Karpas-422 (cell line): ENCODE results near the gene ATP2C1. TPM values are rescaled to one million over a fixed set of nuclear protein-coding genes. Genes with fewer than 3 reads are reported as not detected.
"Not testable (repeated sequence)": the region's sequence is repeated elsewhere in the genome, so short reads cannot be mapped to it uniquely, and the experiment has no call there.

Experiments
- DNase-seq: peaks from one replicate; pipeline ENCODE4 v3.0.0-alpha.2; 2015
- H2AFZ ChIP-seq: fragments of 200-600 bp; sonication (generic); 2 replicates; pipeline ENCODE4 v1.6.1; 2014; ENCODE audit warnings: antibody characterized with exemption, low read length, mixed read lengths
- H3K27ac ChIP-seq: fragments of 200-600 bp; sonication (generic); 2 replicates; pipeline ENCODE4 v1.5.1; 2014; ENCODE audit warnings: mild to moderate bottlenecking, low read length, moderate library complexity
- H3K27me3 ChIP-seq: fragments of 200-600 bp; sonication (generic); 2 replicates; pipeline ENCODE4 v1.6.1; 2014; ENCODE audit warnings: low read length, mixed read lengths
- H3K36me3 ChIP-seq: fragments of 200-600 bp; sonication (generic); 2 replicates; pipeline ENCODE4 v1.6.1; 2014; ENCODE audit warnings: low read length, mixed read lengths; ENCODE audit not compliant: insufficient read depth
- H3K4me1 ChIP-seq: fragments of 200-600 bp; sonication (generic); 2 replicates; pipeline ENCODE4 v1.6.1; 2014; ENCODE audit warnings: mild to moderate bottlenecking, low read length, mixed read lengths
- H3K4me2 ChIP-seq: fragments of 200-600 bp; sonication (generic); 2 replicates; pipeline ENCODE4 v1.6.1; 2014; ENCODE audit warnings: low read length, low read depth, mild to moderate bottlenecking; ENCODE audit not compliant: poor library complexity, severe bottlenecking
- H3K4me3 ChIP-seq: fragments of 200-600 bp; sonication (generic); 2 replicates; pipeline ENCODE4 v1.5.1; 2014; ENCODE audit warnings: mild to moderate bottlenecking, antibody characterized with exemption, low read length, mixed read lengths
- H3K79me2 ChIP-seq: fragments of 200-600 bp; sonication (generic); 2 replicates; pipeline ENCODE4 v1.6.1; 2014; ENCODE audit warnings: mild to moderate bottlenecking, low read length, mixed read lengths
- H3K9ac ChIP-seq: fragments of 200-600 bp; sonication (generic); 2 replicates; pipeline ENCODE4 v1.6.0; 2014; ENCODE audit warnings: low read length
- H3K9me2 ChIP-seq: fragments of 200-600 bp; sonication (generic), shearing (Covaris generic); replicated peaks from 2 replicates; pipeline ENCODE4 v1.6.0; 2014; ENCODE audit warnings: mild to moderate bottlenecking, low read length, moderate library complexity; ENCODE audit not compliant: insufficient read depth
- H3K9me3 ChIP-seq: fragments of 300-700, 200-600 bp; sonication (generic); 2 replicates; pipeline ENCODE4 v1.6.1; 2014; ENCODE audit warnings: low read length, mixed read lengths
- H4K20me1 ChIP-seq: fragments of 200-600 bp; sonication (generic); 2 replicates; pipeline ENCODE4 v1.6.1; 2014; ENCODE audit warnings: mild to moderate bottlenecking, antibody characterized with exemption, low read length, low read depth; ENCODE audit not compliant: insufficient read depth
- total RNA-seq: library from RNA; depleted of rRNA; stranded (reverse); fragments of >200 nt; shearing (Covaris generic); gene quantifications from 2 replicates; pipeline ENCODE4 v1.2.3, GENCODE V29; 2014; ENCODE audit warnings: low replicate concordance

ATP2C1 gene
- total RNA-seq, 1 experiment from 2014 or later = 179 TPM

DNA sequence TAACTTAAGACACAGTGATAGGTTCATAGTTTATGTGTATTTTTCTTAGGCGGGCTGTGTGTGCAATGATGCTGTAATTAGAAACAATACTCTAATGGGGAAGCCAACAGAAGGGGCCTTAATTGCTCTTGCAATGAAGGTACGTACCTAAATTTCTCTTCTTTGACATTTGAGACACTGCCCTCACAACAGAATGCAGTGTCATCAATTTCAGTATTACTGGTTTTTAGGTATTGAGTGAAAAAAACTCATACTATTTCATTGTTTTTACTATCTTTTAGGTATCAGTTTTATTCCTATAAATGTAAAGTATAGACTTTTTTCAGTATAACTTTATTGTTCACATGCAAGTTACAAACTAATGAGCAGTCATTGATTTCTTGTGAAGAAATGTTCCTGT lies 73.4 kb downstream of the ATP2C1 start:
- Histone ChIP-seq H3K27ac (no peak overlapping the region), H3K4me1 (no peaks in the 10 kb centered on the region), H3K36me3 (peaks cover 88% of the 10 kb centered on the region), H2AFZ (no peak overlapping the region), H4K20me1 (no peaks in the 10 kb centered on the region), H3K79me2 (peaks cover 53% of the 10 kb centered on the region), H3K9ac (no peak overlapping the region), H3K4me2 (no peak overlapping the region), H3K9me2 (no peaks in the 10 kb centered on the region), H3K27me3 (no peaks in the 10 kb centered on the region), H3K9me3 (no peaks in the 10 kb centered on the region), H3K4me3 (no peak overlapping the region)
- DNase-seq = no peak

DNA sequence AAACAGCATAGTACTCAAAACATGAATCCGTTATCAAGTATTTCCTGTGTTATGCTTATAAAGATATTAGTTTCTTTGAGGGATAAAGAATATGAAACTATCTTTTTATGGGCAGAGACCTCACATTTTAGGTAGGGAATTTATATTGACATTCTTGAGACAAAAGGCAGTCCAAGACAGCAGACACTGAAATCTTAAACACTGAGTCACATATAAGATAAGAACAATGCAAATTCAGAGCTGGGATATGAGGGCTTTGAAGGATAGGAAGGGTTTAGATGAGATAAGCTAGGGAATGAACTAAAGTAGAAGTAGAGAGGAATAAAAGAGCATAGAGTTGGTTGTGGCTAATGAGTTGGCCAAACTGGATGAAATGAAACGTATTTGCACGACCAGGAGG lies 74.3 kb downstream of the ATP2C1 start:
- Histone ChIP-seq H3K9ac (no peak overlapping the region), H3K27me3 (no peaks in the 10 kb centered on the region), H3K36me3 (peaks cover 86% of the 10 kb centered on the region), H3K4me3 (no peak overlapping the region), H3K4me1 (no peaks in the 10 kb centered on the region), H3K4me2 (no peak overlapping the region), H2AFZ (no peak overlapping the region), H3K79me2 (peaks cover 56% of the 10 kb centered on the region), H3K9me3 (no peaks in the 10 kb centered on the region), H4K20me1 (no peaks in the 10 kb centered on the region), H3K27ac (no peak overlapping the region), H3K9me2 (no peaks in the 10 kb centered on the region)
- DNase-seq = no peak

DNA sequence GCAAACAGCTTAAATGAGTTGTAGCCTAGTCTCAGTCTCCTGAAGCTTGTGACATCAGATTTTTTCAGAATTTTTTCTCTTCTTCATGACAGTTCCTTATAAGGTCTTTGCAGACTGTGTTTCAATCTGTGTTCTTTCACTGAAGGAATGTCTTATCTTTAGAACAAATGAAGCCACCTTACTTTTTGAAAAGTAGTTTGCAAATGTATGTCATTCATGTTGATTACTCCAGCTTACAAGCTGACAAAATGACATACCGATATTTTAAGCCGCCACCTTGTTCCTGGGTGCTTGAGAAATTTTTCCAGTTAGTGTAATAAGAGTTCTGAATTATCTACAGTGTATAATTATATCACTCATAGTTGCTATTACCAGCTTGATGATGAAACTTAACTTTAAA lies 75.7 kb downstream of the ATP2C1 start:
- Histone ChIP-seq H3K27ac (no peak overlapping the region), H4K20me1 (no peaks in the 10 kb centered on the region), H3K9ac (no peak overlapping the region), H3K9me2 (no peaks in the 10 kb centered on the region), H3K9me3 (no peaks in the 10 kb centered on the region), H3K79me2 (peaks cover 61% of the 10 kb centered on the region), H3K4me1 (no peaks in the 10 kb centered on the region), H3K36me3 (peaks cover 85% of the 10 kb centered on the region), H3K4me3 (no peak overlapping the region), H3K4me2 (no peak overlapping the region), H2AFZ (no peak overlapping the region), H3K27me3 (no peaks in the 10 kb centered on the region)
- DNase-seq = no peak

DNA sequence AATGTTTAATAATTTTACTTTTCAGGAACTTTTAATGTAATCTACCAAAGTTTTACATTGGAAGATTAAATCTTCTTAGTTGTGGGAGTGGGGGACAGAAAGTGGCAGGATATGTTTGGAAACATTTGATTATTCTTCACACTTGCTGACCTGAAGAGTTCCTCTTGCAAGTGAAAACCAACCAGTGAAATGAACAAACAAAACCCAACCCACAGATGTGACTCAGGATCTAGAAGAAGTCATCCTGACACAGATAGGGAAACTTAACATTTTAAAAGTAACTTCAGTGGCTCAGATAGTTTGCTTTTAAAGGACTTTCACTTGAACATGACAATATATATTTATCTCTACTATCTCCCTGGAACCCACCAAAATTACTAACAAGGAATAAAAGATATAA lies 77.3 kb downstream of the ATP2C1 start:
- Histone ChIP-seq H3K9ac (no peak overlapping the region), H3K4me3 (no peak overlapping the region), H2AFZ (no peak overlapping the region), H3K27me3 (no peaks in the 10 kb centered on the region), H3K36me3 (peaks cover 84% of the 10 kb centered on the region), H3K27ac (no peak overlapping the region), H4K20me1 (no peaks in the 10 kb centered on the region), H3K4me2 (no peak overlapping the region), H3K79me2 (peaks cover 54% of the 10 kb centered on the region), H3K9me2 (no peaks in the 10 kb centered on the region), H3K9me3 (no peaks in the 10 kb centered on the region), H3K4me1 (no peaks in the 10 kb centered on the region)
- no peak for DNase-seq

DNA sequence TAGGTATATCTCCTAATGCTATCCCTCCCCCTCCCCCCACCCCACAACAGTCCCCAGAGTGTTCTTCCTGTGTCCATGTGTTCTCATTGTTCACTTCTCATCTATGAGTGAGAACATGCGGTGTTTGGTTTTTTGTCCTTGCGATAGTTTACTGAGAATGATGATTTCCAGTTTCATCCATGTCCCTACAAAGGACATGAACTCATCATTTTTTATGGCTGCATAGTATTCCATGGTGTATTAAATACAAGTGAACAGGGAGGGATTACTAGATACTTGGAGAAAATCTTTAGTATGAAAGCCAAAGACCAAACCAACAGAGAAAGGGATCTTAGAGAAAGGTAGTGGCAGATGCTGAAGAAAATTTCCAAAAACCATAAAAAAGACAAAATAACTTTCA lies 78.7 kb downstream of the ATP2C1 start:
- not testable (repeated sequence) for H4K20me1 ChIP-seq, H3K9me2 ChIP-seq, H3K9me3 ChIP-seq, H3K4me1 ChIP-seq, H3K27me3 ChIP-seq, H3K4me3 ChIP-seq, H2AFZ ChIP-seq, H3K27ac ChIP-seq, DNase-seq, H3K4me2 ChIP-seq, H3K9ac ChIP-seq
- Histone ChIP-seq H3K79me2 (peaks cover 62% of the 10 kb centered on the region), H3K36me3 (peaks cover 76% of the 10 kb centered on the region)

DNA sequence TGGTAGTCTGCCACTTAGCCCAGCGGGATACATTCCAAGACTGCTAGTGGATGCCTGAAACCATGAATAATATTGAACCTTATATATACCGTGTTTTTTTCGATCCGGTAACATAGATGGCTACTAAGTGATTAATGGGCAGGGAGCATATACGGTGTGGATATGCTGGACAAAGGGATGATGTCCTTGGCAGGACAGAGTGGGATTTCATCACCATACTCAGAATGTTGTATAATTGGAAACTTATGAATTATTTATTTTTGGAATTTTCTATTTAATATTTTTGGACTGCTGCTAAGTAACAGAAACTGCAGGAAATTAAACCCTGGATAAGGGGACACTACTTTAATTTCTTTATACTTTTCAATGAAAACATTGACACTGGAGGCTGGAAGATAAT lies 79.5 kb downstream of the ATP2C1 start:
- H3K4me1 ChIP-seq = no peaks in the 10 kb centered on the region
- peaks cover 76% of the 10 kb centered on the region for H3K36me3 ChIP-seq

DNA sequence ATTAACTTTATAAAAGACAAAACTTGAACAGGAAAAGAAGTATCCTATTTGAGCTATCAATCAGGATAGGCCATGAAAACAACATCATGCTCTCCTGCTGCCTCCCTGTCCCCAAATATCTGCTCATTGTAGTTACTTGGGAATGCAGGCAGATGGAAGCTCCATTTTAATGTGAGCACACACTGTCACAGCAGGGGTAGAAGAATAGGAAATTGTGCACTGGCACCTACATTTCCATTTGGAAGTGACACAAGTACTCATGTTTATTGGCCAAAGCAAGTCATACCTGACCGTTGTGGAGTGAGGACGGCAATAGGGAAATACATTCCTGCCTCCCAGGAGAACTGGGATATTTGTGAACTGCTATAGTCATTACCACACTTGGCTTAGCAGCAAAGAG lies 80.3 kb downstream of the ATP2C1 start:
- Histone ChIP-seq H3K4me2 (no peak overlapping the region), H3K27me3 (no peaks in the 10 kb centered on the region)
- DNase-seq = no peak

More for the DNA sequence above, 79.5 kb downstream of the ATP2C1 start:
- no peaks in the 10 kb centered on the region for H3K9me3 ChIP-seq
- H2AFZ ChIP-seq = no peak overlapping the region
- no peaks in the 10 kb centered on the region for H3K27me3 ChIP-seq
- no peak overlapping the region for H3K4me2 ChIP-seq
- no peak overlapping the region for H3K4me3 ChIP-seq
- no peaks in the 10 kb centered on the region for H4K20me1 ChIP-seq
- no peak for DNase-seq
- H3K9ac ChIP-seq = no peak overlapping the region
- H3K9me2 ChIP-seq = no peaks in the 10 kb centered on the region
- peaks cover 66% of the 10 kb centered on the region for H3K79me2 ChIP-seq
- H3K27ac ChIP-seq = no peak overlapping the region

DNA sequence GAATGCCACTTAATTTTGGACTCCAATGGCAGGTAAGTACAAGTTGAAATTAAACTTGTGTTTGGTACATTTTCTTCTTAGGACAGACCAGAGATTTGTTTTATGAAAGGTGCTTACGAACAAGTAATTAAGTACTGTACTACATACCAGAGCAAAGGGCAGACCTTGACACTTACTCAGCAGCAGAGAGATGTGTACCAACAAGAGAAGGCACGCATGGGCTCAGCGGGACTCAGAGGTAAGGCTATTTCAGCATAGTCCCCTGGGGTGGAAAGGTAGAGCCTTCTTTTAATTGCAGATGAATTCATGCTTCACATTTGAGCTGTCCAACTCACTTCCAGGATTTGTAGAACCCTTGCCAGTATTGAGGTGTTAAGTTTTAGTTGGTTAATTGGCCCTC lies 81.4 kb downstream of the ATP2C1 start:
- Histone ChIP-seq H3K9me2 (no peaks in the 10 kb centered on the region), H3K9ac (no peak overlapping the region), H3K9me3 (no peaks in the 10 kb centered on the region), H4K20me1 (no peaks in the 10 kb centered on the region), H3K27ac (no peak overlapping the region), H3K27me3 (no peaks in the 10 kb centered on the region), H3K79me2 (peaks cover 78% of the 10 kb centered on the region), H3K36me3 (peaks cover 77% of the 10 kb centered on the region), H3K4me3 (no peak overlapping the region), H3K4me1 (peaks cover 14% of the 10 kb centered on the region), H3K4me2 (no peak overlapping the region), H2AFZ (no peak overlapping the region)
- DNase-seq = no peak

More for the DNA sequence above, 80.3 kb downstream of the ATP2C1 start:
- Histone ChIP-seq H3K36me3 (peaks cover 74% of the 10 kb centered on the region), H3K9me3 (no peaks in the 10 kb centered on the region), H3K4me3 (no peak overlapping the region), H2AFZ (no peak overlapping the region), H3K4me1 (peaks cover 3% of the 10 kb centered on the region), H3K79me2 (peaks cover 70% of the 10 kb centered on the region), H3K9ac (no peak overlapping the region), H3K9me2 (no peaks in the 10 kb centered on the region), H3K27ac (no peak overlapping the region), H4K20me1 (no peaks in the 10 kb centered on the region)

DNA sequence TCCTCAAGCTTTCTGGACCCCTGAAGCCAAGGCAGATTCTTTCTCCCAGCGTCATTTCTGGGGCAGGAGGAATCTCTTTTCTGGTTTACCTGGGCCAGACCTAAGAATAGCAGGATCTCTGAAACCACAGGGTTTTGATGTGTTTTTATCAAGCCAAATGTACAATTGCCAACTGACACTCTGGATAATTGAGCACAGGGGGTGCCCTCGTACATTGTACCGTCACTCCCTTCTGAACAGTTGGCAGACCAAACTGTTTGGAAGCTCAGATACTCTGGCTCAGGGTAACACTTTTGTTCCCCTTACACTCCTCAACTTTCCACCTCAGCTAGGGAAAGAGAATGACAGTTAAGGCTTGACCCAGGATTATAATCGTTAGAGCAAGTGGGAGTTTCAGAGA lies 82.8 kb downstream of the ATP2C1 start:
- Histone ChIP-seq H3K4me1 (peaks cover 26% of the 10 kb centered on the region), H3K27me3 (no peaks in the 10 kb centered on the region), H3K79me2 (peaks cover 77% of the 10 kb centered on the region), H3K27ac (no peak overlapping the region), H2AFZ (no peak overlapping the region), H3K36me3 (peaks cover 77% of the 10 kb centered on the region), H4K20me1 (no peaks in the 10 kb centered on the region), H3K9me3 (no peaks in the 10 kb centered on the region), H3K4me3 (no peak overlapping the region), H3K9ac (no peak overlapping the region), H3K4me2 (no peak overlapping the region), H3K9me2 (no peaks in the 10 kb centered on the region)
- no peak for DNase-seq
